HG03460 (cell line): ENCODE data around the gene AACS.
"Not testable (repeated sequence)": the region's sequence is repeated elsewhere in the genome, so short reads cannot be mapped to it uniquely, and the experiment has no call there.

Experiments
- ATAC-seq: cut with Tn5 transposase; IDR thresholded peaks from one replicate; pipeline ENCODE4 v1.9.1; 2021; ENCODE audit not compliant: unreplicated experiment

AACS gene

DNA sequence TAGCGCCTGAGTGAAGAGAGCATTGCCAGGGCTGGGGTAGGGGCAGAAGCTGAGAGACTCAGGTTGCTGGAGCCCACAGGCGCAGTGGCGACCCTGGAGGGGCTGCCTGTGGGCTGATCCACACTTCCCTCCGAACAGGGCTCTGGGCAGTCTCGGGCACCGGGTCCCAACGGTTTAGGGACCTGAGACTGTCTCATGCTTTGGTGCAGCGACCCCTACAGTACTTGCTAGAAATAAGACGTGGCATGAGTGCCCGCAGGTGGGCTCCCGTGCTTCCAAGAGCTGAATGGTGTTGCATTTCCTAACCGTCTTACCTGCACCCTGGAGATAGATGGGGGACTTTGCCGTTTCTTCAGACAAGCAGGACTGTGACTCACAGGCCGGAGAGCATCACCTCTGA, 57.4 kb downstream of the AACS start:
- ATAC-seq: no peak

DNA sequence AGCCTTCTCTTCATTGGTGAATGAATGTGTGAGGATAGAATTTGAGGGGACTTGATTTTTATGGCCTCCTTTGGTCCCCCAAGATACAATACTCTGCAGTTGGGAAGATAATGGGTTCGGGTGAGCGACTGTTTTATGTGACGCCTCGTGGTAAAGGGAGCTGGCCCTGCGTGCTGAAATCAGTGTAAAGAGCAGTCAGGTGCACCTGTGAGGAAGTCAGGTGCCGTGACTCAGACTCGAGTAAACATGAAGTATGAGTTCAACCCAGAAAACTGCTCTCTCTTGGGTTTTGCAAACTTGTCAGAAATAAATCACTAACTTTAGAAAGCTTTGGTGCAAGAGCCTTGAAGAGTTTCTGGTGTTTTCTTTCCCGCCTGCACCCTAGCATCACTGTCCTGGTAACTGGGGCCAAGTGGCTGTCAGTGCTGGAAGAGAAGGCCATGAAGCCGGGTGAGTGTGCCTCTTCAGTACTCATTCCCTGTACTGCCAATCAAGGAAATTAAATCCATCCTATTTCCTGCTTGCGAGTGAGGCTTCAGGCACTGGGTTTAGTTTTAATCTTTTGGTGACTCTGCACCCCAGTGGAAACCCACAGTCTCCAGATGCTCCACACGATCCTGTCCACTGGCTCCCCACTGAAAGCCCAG, 59.2 kb downstream of the AACS start:
- ATAC-seq: no peak

DNA sequence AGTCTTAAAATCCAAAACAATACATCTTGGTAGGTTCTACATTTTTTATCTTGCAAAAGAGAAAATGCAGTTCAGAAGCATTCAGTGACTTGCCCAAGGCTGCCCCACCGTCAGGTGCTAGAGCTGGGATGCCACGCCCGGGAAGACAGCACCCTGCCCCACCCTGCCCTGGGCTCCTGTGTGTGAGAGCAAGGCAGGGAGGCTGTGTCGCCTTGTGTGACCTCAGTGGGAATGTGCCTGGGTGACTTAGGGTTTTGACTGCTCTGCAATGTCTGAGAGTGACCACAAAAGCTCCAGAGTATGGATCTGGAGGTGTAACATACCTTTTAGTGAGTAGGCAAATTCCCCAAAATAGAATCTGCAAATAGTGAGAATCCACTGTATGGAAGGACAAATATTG, 60.0 kb downstream of the AACS start:
- ATAC-seq: no peak

DNA sequence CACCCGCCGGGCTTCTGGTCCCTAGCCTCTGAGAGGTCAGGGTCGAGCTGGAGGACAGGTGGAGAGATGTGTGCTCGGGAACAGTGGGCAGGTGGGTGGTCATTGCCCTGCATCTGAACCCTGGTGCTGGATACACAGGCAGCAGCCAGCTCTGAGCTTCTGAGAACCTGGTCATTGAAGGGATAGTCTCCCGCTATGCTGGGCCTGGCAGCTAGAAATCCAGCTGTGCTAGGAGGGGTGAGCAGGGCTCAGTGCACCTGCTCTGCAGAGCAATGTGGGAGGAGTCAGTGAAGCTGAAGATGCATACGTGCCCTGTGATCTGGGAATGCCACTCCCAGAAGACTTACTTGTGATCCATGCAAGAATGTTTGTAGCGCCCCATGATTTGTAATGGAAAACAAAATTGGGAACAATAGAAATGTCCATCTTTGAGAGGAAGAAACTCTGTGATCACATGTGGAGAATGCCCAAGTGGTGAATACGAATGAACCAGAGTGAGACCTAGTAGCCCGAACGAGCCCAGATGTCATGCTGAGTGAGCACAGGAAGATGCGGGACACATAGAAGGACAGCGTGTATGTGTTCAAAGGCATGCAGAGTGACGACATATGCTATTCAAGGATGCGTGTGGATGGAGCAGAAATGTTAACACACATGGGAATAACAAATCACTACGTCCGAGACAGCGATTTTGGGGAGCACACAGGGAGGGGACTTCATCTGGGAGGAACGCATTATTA, 63.4 kb downstream of the AACS start:
- ATAC-seq: no peak

DNA sequence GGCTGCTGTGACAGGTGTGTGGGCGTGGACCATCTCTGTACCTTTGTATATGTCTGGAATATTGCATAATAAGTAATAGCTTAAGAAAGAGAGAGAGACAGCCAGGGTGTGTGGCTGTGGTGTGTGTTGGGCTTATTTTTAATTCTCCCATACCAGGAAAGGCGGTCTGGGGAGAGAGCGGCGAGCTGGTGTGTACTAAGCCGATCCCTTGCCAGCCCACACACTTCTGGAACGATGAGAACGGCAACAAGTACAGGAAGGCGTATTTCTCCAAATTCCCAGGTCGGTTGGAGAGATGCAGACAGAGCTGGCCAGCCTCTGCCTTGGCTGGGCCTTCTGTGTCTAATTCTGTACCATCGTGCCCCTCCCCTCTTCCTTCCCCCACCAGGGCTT, 63.9 kb downstream of the AACS start:
- no peak for ATAC-seq

DNA sequence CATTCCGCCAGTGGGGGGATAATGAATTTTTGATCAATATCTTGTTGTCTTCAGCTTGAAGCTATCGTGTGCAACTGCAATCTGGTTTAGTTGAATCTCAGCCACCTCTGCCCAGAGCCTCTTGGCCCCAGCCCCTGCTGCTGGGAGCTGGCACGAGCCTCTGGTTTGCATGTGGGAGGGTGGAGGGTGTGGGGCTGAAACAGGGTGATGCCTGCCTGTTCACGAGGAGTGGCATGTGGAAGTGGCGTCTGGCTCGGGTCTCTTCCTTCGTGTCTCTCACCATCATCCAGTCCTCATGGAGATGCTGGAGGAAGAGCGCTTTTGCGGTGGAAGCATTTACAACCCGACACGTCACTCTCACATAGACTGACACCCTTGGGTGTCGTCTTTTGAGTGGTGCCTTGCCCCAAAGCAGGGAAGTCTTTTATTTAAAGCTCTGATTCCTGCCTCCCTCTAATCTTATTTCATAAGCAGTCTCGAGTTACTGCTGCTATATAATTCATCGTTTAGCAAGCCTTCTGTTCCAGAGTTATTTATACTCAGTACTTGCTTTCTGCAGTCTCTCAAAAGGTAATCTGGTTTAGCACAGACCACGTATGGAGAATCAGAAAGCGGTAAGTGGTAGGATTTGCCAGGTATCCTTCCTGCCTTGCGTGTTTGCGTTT, 64.5 kb downstream of the AACS start:
- no peak for ATAC-seq

DNA sequence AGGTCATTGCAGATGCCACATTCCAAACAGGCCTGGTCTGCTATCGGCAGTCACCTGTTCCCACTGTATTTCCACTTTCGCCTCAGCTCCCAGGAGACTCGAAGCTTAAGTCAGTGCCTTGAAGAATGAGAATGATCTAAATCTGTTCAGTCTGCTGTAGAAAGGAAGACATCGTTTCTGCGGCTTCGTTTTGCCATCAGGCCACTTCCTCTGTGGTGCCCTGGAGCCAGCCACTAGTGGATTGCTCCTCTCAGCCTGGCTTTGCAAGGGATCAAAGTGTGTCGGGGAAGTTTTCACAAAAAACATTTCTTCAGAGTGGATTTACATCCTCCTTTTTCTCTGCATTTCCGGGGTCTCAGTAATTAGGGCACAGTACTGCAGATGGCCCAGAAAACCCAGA, 66.7 kb downstream of the AACS start:
- no peak for ATAC-seq

DNA sequence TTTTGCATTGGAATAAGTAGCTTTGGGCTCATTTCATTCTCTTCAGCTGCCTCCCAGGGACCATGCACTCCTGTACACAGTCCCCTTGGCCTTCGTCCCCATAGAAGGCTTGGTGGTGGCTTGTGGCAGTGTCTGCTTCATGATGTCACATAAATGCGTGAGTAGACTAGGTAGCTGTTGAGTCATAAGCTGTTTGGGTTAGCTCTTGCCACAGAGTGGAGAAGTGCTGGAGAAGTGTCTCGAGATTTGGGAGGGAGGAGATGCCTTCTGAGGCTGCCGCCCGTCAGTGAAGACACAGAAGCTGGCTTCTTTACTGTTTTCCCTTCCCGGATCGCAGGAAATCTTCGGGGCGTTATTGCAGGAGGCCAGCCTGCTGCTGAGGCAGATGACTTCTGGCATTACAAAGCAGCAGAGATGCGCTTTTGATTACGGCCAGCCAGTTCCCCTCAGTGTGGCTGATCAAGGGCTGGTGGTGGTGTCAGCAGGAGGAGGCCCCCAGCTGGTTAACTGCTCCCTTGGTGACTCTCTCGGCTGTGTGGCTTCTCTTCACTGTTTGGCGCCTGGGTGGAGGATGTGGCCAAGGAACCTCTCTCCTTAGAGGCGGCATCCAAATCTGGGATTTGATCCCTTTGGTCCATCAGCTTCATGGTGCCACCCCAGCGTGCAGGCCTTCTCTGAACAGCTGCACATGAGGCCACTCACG, 67.6 kb downstream of the AACS start:
- ATAC-seq: no peak

DNA sequence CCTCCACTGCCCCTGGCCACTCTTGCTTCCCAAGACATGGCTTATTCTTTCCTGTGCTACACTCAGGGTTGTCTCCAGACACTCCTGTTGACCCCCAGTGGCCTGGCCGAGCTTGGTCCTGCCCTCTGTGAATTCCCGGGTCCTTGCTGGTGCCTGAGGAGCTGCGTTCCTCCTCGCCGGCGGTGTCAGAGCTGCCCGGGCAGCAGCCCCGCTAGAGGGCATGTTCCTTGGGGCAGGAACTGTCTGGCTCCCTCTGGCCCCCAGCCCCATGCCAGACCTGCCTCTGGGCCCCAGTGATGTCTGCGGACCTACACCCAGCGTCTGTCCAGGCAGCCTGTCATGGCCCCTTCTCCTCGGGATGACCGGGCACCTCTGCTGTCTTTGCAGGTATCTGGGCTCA, 68.4 kb downstream of the AACS start:
- no peak for ATAC-seq

DNA sequence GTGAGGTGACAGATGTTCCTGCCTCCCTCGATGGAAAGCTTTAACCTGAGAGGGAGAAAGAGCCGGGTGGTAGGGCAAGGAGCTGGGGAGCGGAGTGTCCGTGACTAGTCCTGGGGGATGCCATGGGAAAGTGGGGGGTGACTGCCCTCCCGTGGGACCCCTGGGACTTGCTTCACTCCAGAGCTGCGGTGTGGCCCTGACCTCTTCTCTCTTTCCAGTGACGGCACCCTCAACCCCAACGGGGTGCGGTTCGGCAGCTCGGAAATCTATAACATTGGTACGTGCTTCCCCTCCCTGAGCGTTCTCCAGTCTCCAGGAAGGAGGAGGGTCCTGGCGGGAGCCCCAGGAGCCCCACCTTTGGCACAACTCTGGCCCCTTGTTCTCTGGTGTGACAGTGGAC, 69.3 kb downstream of the AACS start:
- no peak for ATAC-seq

DNA sequence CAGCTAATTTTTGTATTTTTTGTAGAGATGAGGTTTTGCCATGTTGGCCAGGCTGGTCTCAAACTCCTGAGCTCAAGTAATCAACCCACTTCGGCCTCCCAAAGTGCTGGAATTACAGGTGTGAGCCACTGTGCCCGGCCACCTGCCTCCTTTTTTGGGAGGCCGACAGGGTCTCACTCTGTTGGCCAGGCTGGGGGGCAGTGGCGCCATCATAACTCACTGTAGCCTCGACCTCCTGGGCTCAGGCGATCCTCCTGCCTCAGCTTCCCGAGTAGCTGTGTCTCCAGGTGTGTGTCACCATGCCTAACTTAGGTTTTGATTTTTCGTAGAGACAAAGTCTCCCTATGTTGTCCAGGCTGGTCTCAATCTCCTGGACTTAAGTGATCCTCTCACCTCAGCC, 70.7 kb downstream of the AACS start:
- ATAC-seq: no peak

DNA sequence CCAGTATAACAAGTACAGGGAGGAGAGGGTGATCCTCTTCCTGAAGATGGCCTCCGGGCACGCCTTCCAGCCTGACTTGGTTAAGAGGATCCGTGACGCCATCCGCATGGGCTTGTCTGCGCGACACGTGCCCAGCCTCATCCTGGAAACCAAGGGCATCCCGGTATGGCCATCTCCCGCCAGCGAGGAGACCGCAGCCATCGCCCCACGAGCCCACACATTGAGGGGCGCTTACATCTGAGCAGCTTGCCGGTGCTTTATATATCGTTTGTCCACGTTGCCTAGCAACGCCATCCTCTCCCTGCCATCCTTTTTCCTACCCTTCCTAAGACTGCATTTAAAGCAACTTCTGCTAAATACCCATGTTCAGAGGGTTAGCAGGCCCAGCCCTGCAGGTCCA, 71.5 kb downstream of the AACS start:
- ATAC-seq: no peak

DNA sequence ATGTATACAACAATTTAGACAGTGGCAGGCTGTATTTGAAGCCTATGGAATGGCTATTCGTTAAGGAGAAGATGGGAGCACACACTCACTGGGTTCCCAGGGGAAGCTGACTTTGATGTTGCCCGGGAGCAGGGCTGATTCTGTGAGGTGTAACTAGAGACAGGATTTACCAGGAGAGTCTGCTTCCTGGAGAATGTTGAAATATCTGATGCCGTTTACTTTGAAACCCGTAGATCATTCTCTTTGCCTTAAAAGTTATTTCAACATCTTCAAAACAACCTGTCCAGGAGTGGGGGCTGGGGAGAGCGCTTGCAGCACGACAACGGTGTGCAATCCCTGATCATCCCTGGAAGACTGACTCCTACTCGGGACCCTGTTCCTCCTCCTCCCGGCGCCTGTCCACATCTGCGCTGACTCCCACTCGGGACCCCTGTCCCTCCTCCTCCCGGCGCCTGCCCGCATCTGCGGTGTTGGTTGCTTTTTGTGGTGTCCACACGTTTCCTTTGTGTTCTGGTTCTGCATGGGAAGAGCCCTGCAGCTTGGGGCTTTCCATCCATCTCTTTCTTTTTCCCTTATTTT, 72.6 kb downstream of the AACS start:
- no peak for ATAC-seq

DNA sequence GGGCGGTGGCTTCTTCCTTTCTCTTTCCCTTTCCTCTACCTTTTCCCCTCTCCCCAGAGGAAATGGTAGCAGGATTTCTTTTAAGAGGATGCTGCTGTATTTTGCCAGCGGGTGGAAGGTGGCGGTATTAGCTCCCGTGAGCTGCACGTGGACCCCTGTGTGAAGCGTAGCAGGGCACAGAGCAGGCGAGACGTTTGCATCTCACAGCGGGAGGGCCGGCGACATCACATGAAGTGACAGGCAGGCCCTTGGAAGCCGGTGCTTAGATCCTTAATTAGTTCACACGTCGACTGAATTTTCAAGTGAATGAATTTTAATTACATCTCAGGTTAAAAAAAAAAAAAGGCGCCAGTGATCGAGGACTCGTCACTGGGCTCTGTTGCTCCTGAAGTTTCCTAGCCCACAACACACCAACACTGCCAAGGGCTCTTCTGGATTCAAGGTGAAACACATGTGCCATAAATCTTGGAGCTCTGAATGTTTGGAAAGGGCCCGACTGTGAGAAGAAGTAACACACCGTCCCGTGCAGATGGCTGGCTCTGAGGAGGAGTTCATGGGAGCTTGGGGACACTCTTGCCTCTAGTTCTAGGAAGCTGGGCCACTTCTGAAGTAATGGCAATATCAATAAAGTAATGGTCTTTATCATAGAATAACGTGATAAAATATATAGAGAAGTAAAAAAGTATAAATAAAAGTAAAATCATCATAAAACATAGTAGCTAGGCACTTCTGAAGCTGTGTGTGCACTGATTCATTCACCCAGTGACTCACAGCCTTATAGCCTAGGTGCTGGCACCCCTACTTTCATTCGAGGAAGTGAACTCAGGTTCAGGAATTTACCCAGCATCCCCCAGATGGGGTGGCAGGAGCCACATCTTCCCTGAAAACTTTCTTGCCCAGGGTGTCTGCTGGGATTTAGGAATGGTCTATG, 75.3 kb downstream of the AACS start:
- no peak for ATAC-seq

DNA sequence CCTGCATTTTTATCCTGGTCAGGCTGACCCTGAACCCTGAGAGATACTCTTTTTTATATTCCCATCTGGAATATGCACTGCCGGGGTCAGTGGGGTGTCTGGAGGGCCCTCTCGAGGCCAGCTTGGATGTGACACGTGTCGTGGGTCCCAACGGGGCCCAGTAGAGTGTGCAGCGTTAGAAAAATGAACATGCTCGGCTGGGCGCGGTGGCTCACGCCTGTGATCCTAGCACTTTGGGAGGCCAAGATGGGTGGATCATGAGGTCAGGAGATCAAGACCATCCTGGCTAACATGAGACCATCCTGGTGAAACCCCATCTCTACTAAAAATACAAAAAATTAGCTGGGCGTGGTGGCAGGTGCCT, 76.0 kb downstream of the AACS start:
- ATAC-seq: not testable (repeated sequence)

DNA sequence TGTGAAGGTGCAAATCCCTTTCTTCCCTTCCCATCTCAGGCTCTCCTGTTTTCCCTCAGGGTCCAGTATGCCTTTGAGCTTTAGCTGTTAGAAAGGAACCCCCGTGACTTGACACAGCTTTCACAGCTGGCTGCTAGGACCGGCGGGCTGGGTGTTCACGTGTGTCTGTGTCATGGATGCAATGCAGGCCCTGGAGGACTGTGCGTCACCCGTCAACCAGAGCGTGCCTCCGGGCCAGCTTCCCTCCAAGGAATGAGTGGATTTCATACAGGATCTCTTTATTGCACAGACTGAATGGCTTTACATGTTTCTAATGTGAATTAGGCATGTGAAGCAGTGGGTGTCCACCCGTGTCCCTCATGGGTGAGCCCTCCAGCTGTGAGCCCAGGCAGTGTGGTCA, 77.4 kb downstream of the AACS start:
- no peak for ATAC-seq

DNA sequence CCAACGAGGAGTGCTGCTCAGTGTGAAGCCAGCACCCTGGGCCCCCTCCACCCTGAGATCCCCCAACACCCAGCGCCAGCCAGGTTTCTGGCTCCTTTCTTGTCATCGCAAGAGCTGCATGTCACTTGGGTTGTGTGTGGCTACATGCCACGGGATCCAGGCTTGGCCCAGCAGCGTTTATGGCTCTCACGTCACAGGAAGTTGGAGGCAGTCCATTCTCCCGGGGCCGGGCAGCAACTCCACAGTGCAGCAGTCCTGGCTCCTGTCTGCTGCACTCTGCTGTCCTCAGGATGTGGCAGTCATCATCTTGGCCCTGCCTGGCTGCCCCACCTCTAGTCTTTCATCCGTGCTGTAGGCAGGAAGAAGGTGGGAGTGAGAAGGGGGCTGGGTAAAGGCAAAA, 78.3 kb downstream of the AACS start:
- no peak for ATAC-seq

DNA sequence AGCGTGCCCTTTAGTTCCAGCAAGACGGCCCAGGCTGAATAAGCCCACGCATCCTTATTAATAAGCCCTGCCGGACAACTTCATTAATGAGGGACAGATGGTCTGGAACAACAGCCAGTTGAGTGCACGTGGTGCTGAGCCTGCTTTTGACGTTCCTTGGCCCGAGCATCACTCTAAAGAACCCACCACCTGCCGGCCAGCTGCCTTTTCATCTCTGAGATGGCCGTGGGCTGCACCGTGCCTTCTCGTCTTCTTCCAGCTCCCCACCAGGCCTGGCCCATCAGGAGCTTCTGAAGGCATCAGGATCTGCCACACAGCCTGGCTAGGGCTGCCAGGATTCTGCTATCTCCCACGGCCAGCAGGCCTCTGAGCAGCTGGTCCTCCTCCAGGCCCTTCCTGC, 80.0 kb downstream of the AACS start:
- no peak for ATAC-seq

DNA sequence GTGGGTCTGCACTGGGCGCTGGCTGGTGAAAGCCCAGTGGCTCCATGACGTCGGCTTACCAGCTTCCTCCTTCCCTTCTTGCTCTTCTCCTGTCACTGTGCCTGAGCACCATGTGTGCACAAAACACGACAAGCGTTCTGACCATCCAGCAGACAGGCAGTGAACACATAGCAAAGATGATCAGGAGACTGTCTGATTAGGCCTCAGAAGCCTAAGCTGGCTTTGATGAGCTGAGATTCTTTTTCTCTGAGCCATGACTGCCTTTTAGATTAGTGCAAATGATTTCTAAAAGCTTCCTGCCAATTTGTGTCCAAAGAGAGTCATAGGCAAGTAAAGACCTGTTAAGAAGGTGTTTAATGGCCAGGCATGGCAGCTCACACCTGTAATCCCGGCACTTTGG, 83.1 kb downstream of the AACS start:
- ATAC-seq: no peak
